ENCODE results near the gene ITGBL1.
"Not testable (repeated sequence)": the region's sequence is repeated elsewhere in the genome, so short reads cannot be mapped to it uniquely, and the experiment has no call there.

Gene ITGBL1

GRCh38 chr13:101514100-101514499 is 61.6 kb downstream of the ITGBL1 start:
- DNase-seq = no peak

DNA sequence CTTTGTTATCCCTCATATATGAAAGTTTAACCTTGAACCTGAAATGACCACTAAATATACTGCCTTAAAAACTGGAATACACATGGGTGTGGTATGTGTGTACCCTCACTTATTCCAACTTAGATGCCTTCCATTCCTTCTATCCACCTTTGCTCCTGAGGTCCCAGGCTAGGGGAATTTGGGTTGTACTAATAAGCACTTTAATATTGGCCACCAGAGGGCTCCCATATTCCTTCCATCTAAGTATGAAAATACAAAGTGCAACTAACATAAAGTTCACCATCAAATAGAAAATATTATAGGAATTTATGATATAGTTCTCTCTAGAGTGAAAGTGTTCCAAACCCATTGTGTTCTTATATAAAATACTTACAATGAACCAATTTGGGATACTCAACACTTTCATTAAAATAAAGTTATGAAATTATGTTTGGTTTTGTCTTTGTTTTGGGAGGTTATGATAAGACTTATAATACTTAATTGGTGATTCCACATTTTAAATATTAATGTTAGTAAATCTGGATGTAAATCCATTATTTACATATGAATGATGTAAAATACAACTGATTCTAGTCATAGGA is 62.3 kb downstream of the ITGBL1 start:
- DNase-seq = no peak

DNA sequence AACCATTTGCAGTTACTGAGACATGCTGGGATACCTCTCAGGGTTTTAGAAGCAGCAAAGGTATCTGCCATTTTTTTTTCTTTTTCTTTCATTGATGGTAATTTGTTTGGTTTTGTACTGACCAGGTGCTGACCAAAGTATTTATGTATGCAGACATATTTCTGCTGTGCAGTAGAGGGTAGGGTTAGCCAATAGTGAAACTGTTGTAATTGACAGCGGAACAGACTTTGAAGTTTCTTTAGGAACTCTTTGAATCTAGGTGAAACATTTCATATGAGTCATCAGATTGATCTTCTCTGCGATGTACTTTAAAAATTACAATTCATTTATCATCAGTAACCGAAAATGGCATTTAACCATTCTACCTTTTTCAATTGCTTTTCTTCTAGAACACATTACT is 63.0 kb downstream of the ITGBL1 start:
- no peak for DNase-seq

DNA sequence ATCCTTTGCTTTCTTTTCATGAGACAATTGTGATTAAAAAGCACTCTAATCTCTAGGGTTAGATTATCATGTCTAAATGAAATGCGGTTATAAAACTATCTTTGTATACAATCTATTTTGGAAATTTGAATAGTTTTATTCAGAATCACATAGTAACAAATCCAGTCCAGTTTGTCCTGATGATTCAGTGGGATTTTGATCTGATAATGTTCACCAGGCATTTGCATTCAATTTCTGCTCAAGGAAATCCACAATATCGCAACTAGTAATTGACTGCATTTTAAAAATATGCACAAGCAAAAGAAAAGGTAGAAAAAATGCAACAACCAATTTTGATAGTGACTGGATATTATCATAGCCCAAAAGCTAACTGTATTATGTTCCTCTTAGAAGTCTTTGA is 63.8 kb downstream of the ITGBL1 start:
- no peak for DNase-seq

GRCh38 chr13:101520672-101521071 is 68.2 kb downstream of the ITGBL1 start:
- no peak for DNase-seq

GRCh38 chr13:101521371-101521770 is 68.9 kb downstream of the ITGBL1 start:
- DNase-seq = no peak

- no peak for DNase-seq
Observed at GRCh38 chr13:101522607-101523006, 70.1 kb downstream of the ITGBL1 start.

GRCh38 chr13:101523154-101524131 is 71.0 kb downstream of the ITGBL1 start:
- no peak for DNase-seq

- DNase-seq = no peak
Observed at GRCh38 chr13:101527130-101527529, 74.7 kb downstream of the ITGBL1 start.

- peak; percentile 21 for DNase-seq
Observed at GRCh38 chr13:101529422-101529821, 76.9 kb downstream of the ITGBL1 start.

GRCh38 chr13:101530293-101530692 is 77.8 kb downstream of the ITGBL1 start:
- no peak for DNase-seq

DNA sequence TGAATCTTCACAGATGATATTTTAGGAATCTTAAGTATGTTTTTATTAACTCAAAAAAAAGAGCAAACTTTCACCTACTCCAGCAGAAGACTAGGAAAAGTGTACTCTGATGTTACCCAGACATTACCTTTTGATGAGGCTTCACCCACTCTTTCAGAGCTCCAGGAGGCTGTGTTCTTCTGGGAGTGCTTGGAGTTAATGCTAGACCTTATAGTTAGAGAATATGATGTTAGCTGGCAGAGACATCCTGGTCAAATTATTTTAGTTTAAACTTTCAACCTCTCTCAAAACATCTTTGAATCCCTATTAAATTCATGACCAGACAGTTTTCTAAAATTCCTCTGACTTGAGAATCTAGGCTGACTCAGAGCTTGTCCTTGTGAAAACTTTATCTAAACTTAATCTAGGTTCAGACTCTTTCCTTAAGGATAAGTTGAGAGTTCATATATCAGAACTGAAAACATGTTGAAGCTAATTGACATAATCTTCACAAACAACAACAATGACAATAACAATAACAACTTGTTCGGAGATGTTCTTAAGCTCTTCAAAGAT is 82.8 kb downstream of the ITGBL1 start:
- DNase-seq = no peak

GRCh38 chr13:101536079-101536478 is 83.6 kb downstream of the ITGBL1 start:
- no peak for DNase-seq

DNA sequence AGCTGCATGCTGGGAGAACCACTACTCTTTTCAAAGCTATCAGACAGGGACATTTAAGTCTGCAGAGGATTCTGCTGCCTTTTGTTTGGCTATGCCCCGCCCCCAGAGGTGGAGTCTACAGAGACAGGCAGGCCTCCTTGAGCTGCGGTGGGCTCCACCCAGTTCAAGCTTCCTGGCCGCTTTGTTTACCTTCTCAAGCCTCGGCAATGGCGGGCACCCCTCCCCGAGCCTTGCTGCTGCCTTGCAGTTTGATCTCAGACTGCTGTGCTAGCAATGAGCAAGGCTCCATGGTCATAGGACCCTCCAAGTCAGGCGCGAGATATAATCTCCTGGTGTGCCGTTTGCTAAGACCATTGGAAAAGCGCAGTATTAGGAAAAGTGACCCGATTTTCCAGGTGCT is 92.1 kb downstream of the ITGBL1 start:
- not testable (repeated sequence) for DNase-seq

DNA sequence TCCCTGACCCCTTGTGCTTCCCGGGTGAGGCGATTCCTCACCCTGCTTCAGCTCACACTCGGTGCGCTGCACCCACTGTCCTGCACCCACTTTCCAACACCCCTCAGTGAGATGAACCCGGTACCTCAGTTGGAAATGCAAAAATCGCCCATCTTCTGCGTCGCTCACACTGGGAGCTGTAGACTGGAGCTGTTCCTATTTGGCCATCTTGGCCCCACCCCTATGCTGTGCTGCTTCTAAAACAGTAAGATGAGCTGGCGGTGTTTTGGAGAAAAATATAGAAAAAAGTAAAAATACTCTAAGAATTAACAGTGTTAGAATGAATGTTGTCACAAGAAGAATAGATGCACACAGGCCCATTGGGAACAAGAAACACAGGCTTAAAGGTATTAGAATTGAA is 92.5 kb downstream of the ITGBL1 start:
- DNase-seq = no peak

DNA sequence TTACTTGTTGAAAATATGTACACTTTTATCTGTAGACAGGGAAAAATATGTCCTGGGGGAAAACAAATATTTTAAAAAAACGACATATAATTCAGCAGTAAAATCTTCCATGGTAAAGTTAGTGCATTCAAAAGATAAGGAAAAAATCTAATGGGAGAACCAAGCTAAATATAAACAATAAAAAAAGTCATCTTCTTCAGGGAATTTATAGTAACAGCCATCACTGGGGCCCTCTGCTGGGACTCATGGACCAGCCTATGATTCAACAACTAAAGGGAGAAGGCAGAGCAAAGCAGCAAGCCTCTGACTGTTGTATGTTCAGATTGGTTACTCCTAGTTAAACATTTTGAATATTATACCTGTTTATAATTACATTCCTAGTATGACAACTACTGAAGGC is 93.0 kb downstream of the ITGBL1 start:
- no peak for DNase-seq

- DNase-seq = no peak
Observed at GRCh38 chr13:101552286-101552685, 99.8 kb downstream of the ITGBL1 start.

DNA sequence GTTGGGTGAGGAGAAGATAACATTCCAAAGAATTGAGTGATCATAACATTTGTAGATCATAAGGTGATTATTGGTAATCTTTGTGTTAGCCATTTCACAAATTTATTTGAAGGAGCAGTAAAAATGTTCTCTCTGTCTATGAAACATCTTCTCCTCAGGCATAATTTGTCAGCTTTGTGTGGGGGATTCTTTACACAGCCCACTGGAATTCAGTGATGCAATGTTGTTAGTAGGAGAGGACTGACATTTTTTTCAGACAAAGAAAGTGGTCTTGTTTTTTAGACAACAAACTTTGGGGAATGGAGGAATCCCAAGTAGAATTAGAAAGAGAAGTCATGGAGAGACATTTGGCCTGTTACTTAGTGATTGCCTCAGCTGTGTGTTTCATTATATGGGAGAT is 100.3 kb downstream of the ITGBL1 start:
- DNase-seq = no peak

DNA sequence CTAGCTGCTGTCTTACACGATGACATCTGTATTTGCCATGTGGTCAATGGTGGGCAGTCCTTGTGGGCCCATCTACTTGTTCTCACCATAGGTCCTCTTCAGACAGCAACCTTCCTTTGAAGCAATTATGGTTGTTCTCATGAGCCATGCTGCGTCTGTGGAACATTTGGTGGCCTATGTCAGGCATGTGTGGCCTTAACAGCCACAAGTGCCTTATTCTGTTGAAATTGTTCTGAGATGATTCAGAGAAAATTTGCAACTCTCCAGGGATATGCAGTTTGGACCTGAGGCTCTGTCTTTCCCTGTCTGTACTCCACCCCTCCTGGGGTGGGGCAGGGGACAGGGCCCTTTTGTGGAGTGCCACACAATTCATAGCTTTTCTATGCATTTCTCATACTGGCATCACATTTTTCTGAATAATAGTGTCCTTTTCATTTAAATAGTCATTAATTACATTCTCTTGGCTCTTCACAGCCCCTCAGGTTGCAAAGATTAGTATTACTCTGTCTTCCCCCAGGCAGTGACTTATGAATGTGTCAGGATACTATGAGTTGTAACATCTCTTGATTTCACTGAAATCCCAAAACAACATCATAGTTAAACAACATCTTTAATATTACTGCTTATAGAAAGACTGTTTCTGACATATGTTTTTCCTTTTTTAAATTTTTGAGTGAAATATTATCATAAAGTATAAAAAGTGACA is 102.1 kb downstream of the ITGBL1 start:
- DNase-seq = no peak

DNA sequence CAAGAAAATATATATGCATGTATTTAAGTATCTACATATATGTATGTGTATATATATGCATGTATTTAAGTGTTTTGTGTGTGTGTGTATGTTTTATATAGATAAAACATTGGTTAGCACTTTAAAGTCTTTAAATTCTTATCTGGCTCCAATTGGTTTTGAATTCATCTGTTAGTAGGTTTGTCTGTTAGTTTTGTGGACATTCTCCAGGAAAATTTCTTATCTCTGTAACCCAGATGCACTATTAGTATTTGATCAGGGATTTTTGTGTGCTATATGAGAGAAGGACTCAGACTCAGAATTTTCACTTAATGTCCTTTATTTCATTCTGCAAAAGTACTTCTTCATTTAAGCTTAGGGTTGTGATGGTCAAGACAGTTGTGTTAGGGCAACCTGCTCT is 103.1 kb downstream of the ITGBL1 start:
- DNase-seq = no peak

GRCh38 chr13:101556676-101557123 is 104.2 kb downstream of the ITGBL1 start:
- DNase-seq = no peak

DNA sequence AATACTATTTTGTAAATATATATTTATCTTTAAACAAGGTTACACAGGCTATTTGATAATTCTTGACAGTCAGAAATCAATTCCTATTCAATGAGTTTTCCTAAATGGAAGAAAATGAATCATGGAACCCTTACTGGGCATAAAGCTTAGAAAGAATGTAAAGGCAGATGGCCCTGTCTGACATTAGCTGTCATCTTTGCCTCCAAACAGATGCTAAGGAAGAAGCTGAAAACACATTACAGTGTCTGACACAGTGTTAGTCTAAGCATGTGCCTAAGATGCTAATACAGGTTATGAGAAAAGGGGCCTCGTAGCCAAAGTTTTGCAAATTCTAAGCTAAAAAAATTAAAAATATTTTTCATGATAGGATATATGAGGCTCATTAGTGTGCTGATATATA is 112.8 kb downstream of the ITGBL1 start:
- DNase-seq = no peak

DNA sequence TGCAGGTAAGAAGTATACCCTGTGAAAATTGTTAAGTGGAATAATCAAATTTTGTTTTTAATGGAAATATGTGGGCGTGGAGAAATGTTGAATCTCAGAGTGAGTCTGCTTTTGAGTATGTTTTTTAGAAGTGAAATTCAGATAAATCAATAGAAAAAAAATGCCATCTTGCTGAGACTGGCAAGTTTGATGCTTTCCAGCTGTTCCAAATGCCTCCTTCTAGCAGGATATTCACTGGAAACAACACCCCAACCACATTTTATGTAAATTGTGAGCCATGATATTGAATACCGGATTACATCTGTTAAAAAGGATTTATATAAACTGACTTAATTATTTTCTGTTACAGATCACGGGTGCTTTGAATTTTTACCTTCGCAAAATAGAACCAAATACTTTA is 115.4 kb downstream of the ITGBL1 start:
- no peak for DNase-seq
